ENCODE results near the gene IGSF8. TPM values are rescaled to one million over a fixed set of nuclear protein-coding genes. Genes with fewer than 3 reads are reported as not detected.

IGSF8 gene
- total RNA-seq, 1 experiment from 2014 or later: 14.0 TPM

- POLR2A ChIA-PET (ENCODE audit: low non-redundant PET): no interaction called here
- CTCF ChIA-PET: interaction anchor here (1.1 kb wide), 2 partner anchors 11 to 143 kb away, joined by 3 to 8 read pairs; partner anchors contain the start of gene IGSF8
- intact Hi-C loops (cut with micrococcal nuclease; ENCODE audit: unreplicated experiment): no loop called here
Measured at GRCh38 chr1:160108888-160109662, 10.7 kb upstream of the IGSF8 start.

GRCh38 chr1:160107512-160107911 is 9.1 kb upstream of the IGSF8 start:
- intact Hi-C loops (cut with micrococcal nuclease; ENCODE audit: unreplicated experiment): no loop called here
- Histone ChIP-seq H3K4me1 (ENCODE audit: insufficient read depth, low read length, poor library complexity, severe bottlenecking) (peaks cover 5% of the 10 kb centered on the region), H3K27ac (ENCODE audit: low read depth, low read length, poor library complexity, severe bottlenecking) (no peak overlapping the region), H3K4me3 (ENCODE audit: low read depth, low read length, poor library complexity, severe bottlenecking) (no peak overlapping the region), H3K9me3 (ENCODE audit: low read depth, low read length, poor library complexity, severe bottlenecking) (no peaks in the 10 kb centered on the region), H3K36me3 (ENCODE audit: insufficient read depth, low read length, poor library complexity, severe bottlenecking) (no peaks in the 10 kb centered on the region), H3K27me3 (replicated peaks; ENCODE audit: insufficient read depth, low read depth, low read length, poor library complexity) (no peaks in the 10 kb centered on the region)
- TF ChIP-seq CTCF (conservative IDR thresholded peaks at IDR 0.05; ENCODE audit: low read depth, low read length) (no peak), EZH2 (IDR thresholded peaks at IDR 0.05; ENCODE audit: borderline replicate concordance, low read depth, low read length, poor library complexity, severe bottlenecking) (no peak)
- ChIA-PET CTCF (no interaction called here), POLR2A (ENCODE audit: low non-redundant PET) (no interaction called here)
- BruUV-seq (replicated peaks): no TSS peak
- DNase-seq (ENCODE audit: low spot score): no peak

More at GRCh38 chr1:160108888-160109662, 10.7 kb upstream of the IGSF8 start:
- Histone ChIP-seq H3K4me3 (ENCODE audit: low read depth, low read length, poor library complexity, severe bottlenecking) (no peak overlapping the region), H3K36me3 (ENCODE audit: insufficient read depth, low read length, poor library complexity, severe bottlenecking) (no peaks in the 10 kb centered on the region), H3K4me1 (ENCODE audit: insufficient read depth, low read length, poor library complexity, severe bottlenecking) (peaks cover 5% of the 10 kb centered on the region), H3K9me3 (ENCODE audit: low read depth, low read length, poor library complexity, severe bottlenecking) (no peaks in the 10 kb centered on the region), H3K27ac (ENCODE audit: low read depth, low read length, poor library complexity, severe bottlenecking) (no peak overlapping the region), H3K27me3 (replicated peaks; ENCODE audit: insufficient read depth, low read depth, low read length, poor library complexity) (no peaks in the 10 kb centered on the region)
- no TSS peak for BruUV-seq (replicated peaks)
- peak; percentile 80 for DNase-seq (ENCODE audit: low spot score)
- TF ChIP-seq CTCF (conservative IDR thresholded peaks at IDR 0.05; ENCODE audit: low read depth, low read length) (peak; percentile 69), EZH2 (IDR thresholded peaks at IDR 0.05; ENCODE audit: borderline replicate concordance, low read depth, low read length, poor library complexity, severe bottlenecking) (no peak)

GRCh38 chr1:160105155-160105554 is 6.7 kb upstream of the IGSF8 start:
- no peak overlapping the region for H3K27ac ChIP-seq (ENCODE audit: low read depth, low read length, poor library complexity, severe bottlenecking)
- TF ChIP-seq EZH2 (IDR thresholded peaks at IDR 0.05; ENCODE audit: borderline replicate concordance, low read depth, low read length, poor library complexity, severe bottlenecking) (no peak), CTCF (conservative IDR thresholded peaks at IDR 0.05; ENCODE audit: low read depth, low read length) (no peak)
- BruUV-seq (replicated peaks): no TSS peak
- intact Hi-C loops (cut with micrococcal nuclease; ENCODE audit: unreplicated experiment): no loop called here
- no peak for DNase-seq (ENCODE audit: low spot score)
- CTCF ChIA-PET: interaction anchor here (0.6 to 1.1 kb wide), 3 partner anchors 20 to 187 kb away, joined by 3 read pairs; no protein-coding TSS in a partner anchor
- H3K4me1 ChIP-seq (ENCODE audit: insufficient read depth, low read length, poor library complexity, severe bottlenecking): peaks cover 5% of the 10 kb centered on the region
- H3K4me3 ChIP-seq (ENCODE audit: low read depth, low read length, poor library complexity, severe bottlenecking): no peak overlapping the region
- H3K36me3 ChIP-seq (ENCODE audit: insufficient read depth, low read length, poor library complexity, severe bottlenecking): no peaks in the 10 kb centered on the region
- POLR2A ChIA-PET (ENCODE audit: low non-redundant PET): no interaction called here
- H3K27me3 ChIP-seq (replicated peaks; ENCODE audit: insufficient read depth, low read depth, low read length, poor library complexity): no peaks in the 10 kb centered on the region
- no peaks in the 10 kb centered on the region for H3K9me3 ChIP-seq (ENCODE audit: low read depth, low read length, poor library complexity, severe bottlenecking)

Data from A673 (cell line).